ENCODE results near the gene TMPRSS6.
"Not testable (repeated sequence)": the region's sequence is repeated elsewhere in the genome, so short reads cannot be mapped to it uniquely, and the experiment has no call there.

The TMPRSS6 gene

DNA sequence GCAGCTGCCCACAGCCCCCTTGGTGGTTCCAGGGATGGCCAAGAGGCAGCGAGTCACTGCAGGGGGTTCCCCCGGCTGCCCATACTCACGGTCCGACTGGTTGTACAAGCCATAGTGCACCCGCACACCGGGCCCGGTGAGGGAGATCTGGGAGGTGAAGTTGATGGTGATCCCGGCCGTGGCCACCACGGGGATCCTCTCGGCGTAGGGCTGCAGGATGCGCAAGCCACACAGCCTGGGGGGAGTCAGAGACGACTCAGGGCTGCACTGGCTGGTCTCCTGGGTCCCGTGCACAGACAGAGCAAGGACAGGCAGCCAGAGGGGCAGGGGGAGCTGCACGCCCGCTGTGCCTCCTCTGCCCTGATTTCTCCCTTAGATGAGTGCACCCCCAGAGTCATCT lies 34.5 kb downstream of the TMPRSS6 start:
- no peak for DNase-seq
- intact Hi-C loops (cut with DNase I): no loop called here

GRCh38 chr22:37074537-37074936 lies 35.0 kb downstream of the TMPRSS6 start:
- intact Hi-C loops (cut with DNase I): no loop called here
- no peak for DNase-seq

GRCh38 chr22:37072673-37073072 lies 36.8 kb downstream of the TMPRSS6 start:
- no peak for DNase-seq
- intact Hi-C loops (cut with DNase I): no loop called here

- DNase-seq; intact Hi-C loops (cut with DNase I): not testable (repeated sequence)
Measured at GRCh38 chr22:37071850-37072592, 37.5 kb downstream of the TMPRSS6 start.

- DNase-seq: no peak
- intact Hi-C loops (cut with DNase I): no loop called here
Measured at GRCh38 chr22:37070744-37071143, 38.8 kb downstream of the TMPRSS6 start.

DNA sequence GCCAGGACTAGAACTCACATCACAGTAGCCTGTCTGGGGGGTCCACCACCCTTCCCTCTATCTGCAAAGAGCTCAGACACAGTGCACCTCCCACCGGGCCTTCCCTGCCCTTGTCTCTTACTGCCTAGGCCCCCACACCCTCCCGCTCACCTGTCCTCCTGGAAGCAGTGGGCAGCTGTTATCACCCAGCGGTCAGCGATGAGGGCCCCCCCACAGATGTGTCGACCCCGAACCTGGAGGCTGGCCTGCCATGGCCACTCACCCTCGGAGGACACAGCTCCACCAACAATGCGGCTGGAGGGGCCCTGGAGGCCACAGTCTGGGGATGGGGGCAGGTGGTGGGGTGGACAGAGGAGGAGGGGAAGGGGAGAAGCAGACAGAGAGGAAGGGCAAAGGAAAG lies 39.2 kb downstream of the TMPRSS6 start:
- DNase-seq: no peak
- intact Hi-C loops (cut with DNase I): no loop called here

- DNase-seq: peak in 1 of 42 donors; percentile 12
- intact Hi-C loops (cut with DNase I): no loop called here
Measured at GRCh38 chr22:37069719-37070118, 39.8 kb downstream of the TMPRSS6 start.

DNA sequence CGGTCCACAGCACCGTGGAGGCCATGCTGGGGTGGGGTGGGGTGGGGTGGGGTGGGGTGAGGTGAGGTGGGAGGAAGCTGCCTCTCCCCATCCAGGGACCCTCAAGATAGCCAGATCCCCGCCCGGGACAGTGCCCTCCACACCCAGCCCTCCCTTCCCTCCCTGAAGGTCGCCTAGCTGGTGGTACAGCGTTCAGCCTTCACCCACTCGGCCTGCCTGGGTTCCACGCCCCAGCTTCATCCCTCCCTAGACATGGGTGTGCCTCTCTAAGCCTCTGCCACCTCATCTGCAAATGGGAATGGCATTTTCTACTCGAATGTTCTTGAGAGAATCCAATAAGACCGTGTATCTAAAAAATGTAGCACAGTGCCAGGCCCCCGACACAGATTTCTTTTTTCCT lies 40.2 kb downstream of the TMPRSS6 start:
- intact Hi-C loops (cut with DNase I): no loop called here
- DNase-seq: peak in 13 of 42 donors; percentile 40 to 79 (median 61)

DNA sequence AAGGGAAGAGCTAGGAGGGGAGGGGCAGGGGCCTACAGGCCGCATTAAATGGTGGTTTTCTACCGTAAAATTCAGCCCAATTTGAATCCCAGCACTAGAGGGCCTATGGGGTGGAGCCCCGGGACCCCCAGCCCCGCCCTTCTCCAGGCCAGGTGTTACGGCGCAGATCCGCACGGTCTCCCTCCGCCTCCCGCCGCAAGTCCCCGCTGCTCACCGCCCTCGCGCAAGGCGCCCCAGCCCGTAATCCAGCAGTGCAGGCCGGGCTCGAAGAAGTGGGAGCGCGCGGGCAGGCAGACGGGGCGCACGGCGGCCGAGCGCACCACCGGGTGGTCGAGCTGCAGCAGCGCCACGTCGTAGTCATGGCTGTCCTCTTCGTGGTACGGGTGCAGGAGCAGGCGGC lies 40.7 kb downstream of the TMPRSS6 start:
- peak in 8 of 42 donors; percentile 24 to 60 (median 44) for DNase-seq
- intact Hi-C loops (cut with DNase I): no loop called here

DNA sequence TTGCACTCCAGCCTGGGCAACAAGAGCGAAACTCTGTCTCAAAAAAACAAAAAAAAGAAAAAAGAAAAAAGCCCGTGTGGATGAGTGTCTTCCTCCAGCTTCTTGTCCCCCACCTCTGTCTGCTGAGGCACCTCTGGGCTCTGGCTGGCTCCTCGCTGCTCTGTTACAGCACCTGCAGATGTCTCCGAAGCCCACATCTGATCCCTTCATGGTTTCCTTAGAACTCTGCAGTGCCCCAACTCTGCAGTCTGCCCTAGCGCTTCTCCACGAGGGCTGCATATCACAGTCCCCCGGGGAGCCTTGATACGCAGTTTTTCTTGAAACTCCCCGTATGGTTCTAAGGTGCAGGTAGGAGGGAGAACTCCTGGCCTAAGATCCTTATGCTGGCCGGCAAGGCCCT lies 42.1 kb downstream of the TMPRSS6 start:
- DNase-seq: peak in 3 of 42 donors; percentile 14 to 34 (median 14)
- intact Hi-C loops (cut with DNase I): no loop called here

GRCh38 chr22:37065961-37066360 lies 43.6 kb downstream of the TMPRSS6 start:
- DNase-seq: no peak
- intact Hi-C loops (cut with DNase I): no loop called here

- no peak for DNase-seq
- intact Hi-C loops (cut with DNase I): no loop called here
Measured at GRCh38 chr22:37065180-37065579, 44.3 kb downstream of the TMPRSS6 start.

- intact Hi-C loops (cut with DNase I): no loop called here
- peak in 5 of 42 donors; percentile 34 to 66 (median 53) for DNase-seq
Measured at GRCh38 chr22:37064553-37064952, 45.0 kb downstream of the TMPRSS6 start.

GRCh38 chr22:37063431-37064420 lies 45.8 kb downstream of the TMPRSS6 start:
- peak in 2 of 42 donors; percentile 27 to 50 for DNase-seq
- intact Hi-C loops (cut with DNase I): no loop called here

DNA sequence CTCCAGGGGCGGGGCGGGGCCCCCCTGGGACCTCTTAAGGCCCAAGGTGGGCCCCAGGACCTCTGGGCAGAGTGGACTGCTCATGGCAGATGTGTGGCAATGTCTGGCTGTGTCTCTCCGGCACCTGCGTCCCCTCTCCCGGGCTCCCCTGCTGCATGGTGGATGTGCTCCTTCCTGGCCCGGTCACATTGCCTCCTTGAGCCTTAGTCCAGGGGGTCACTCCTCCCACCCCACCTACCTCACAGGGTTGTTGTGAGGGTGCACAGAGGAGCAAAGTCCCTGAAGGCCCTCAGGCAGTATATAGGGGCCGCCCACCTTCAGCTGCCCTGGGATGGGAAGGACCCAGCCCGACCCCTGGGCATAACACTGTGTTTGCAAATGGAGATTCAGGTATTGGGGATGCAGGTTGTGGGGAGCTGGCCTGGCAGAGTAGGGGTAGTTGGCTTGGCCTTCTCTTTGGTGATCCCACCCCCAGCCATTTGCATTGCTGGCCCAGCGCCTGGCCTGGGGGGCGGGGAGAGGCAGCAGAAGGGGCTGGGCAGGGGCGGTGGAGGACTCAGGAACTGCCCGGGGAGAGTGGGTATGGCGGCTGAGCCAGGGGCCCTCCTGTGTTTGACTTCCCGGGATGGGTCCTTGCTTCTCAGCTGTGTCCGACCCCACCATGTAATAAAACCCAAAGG lies 46.7 kb downstream of the TMPRSS6 start:
- intact Hi-C loops (cut with DNase I): no loop called here
- DNase-seq: no peak

GRCh38 chr22:37062376-37062675 lies 47.2 kb downstream of the TMPRSS6 start:
- peak; percentile 39 to 91 (median 70) for DNase-seq
- intact Hi-C loops (cut with DNase I): no loop called here

- DNase-seq: peak in 11 of 42 donors; percentile 41 to 79 (median 66)
- intact Hi-C loops (cut with DNase I): no loop called here
Measured at GRCh38 chr22:37061611-37062375, 47.7 kb downstream of the TMPRSS6 start.

GRCh38 chr22:37060801-37061610 lies 48.5 kb downstream of the TMPRSS6 start:
- intact Hi-C loops (cut with DNase I): no loop called here
- DNase-seq: peak in 34 of 42 donors; percentile 40 to 87 (median 68)
